Spleen (tissue), 11 donors: ENCODE measurements around the gene TDRD6. TPM values are rescaled to one million over a fixed set of nuclear protein-coding genes. Genes with fewer than 3 reads are reported as not detected.

ENCODE experiments used
- DNase-seq: peaks from one replicate; pipeline ENCODE4 v3.0.0-alpha.2; 2020
- H3K27ac ChIP-seq, 8 donors: fragments of 200-600 bp; sonication (generic) in 7 of 8; 1 replicate in 4 of 8; 2 replicates in 4 of 8; pipeline versions ENCODE4 v1.5.0 to v1.8.0; 2016 to 2021; ENCODE audit warnings: inconsistent platforms in 4 of 8, mild to moderate bottlenecking in 4 of 8, moderate library complexity in 1 of 8
- H3K27me3 ChIP-seq, 7 donors: fragments of 200-600 bp; sonication (generic) in 6 of 7; replicated peaks in 1 of 7; 1 replicate in 4 of 7; 2 replicates in 3 of 7; pipeline versions ENCODE4 v1.5.0 to v1.8.0; 2016 to 2021; ENCODE audit warnings: inconsistent platforms in 3 of 7, mild to moderate bottlenecking in 1 of 7
- H3K36me3 ChIP-seq, 6 donors: fragments of 200-600 bp; sonication (generic) in 5 of 6; 1 replicate in 4 of 6; 2 replicates in 2 of 6; pipeline versions ENCODE4 v1.5.0 to v1.8.0; 2016 to 2021; ENCODE audit warnings: inconsistent platforms in 2 of 6
- H3K4me1 ChIP-seq, 6 donors: fragments of 200-600 bp; sonication (generic) in 5 of 6; 1 replicate in 3 of 6; 2 replicates in 3 of 6; pipeline versions ENCODE4 v1.5.0 to v1.8.0; 2016 to 2021; ENCODE audit warnings: inconsistent platforms in 3 of 6
- H3K4me3 ChIP-seq, 8 donors: fragments of 200-600 bp; sonication (generic) in 7 of 8; 1 replicate in 4 of 8; 2 replicates in 4 of 8; pipeline versions ENCODE4 v1.5.0 to v1.8.0; 2016 to 2021; ENCODE audit warnings: inconsistent platforms in 4 of 8, mild to moderate bottlenecking in 4 of 8, moderate library complexity in 2 of 8
- H3K9me3 ChIP-seq, 8 donors: fragments of 200-600 bp; sonication (generic) in 7 of 8; 1 replicate in 4 of 8; 2 replicates in 4 of 8; pipeline versions ENCODE4 v1.5.0 to v1.8.0; 2016 to 2021; ENCODE audit warnings: inconsistent platforms in 4 of 8
- POLR2A ChIP-seq, 3 donors: fragments of 450-650 bp; IDR thresholded peaks; one replicate each; pipeline ENCODE4 v1.5.1; 2017; ENCODE audit warnings: antibody characterized with exemption in 3 of 3, mild to moderate bottlenecking in 1 of 3
- POLR2AphosphoS5 ChIP-seq, 3 donors: sonication (generic); formaldehyde crosslinking; IDR thresholded peaks; one replicate each; pipeline ENCODE4 v1.5.1; 2017; ENCODE audit warnings: antibody characterized with exemption in 3 of 3
- WGBS, 5 donors: extraction: QIAGEN DNeasy Blood & Tissue Kit in 3 of 5; methylation state at CpG; one replicate each; pipeline versions ENCODE4 v1.1.5 to v1.1.7; 2013 to 2018; 5-methylcytosine and 5-hydroxymethylcytosine counted together
- intact Hi-C: fragments of 100-400 bp; cut with DNase I; formaldehyde crosslinking; loops from one replicate; pipeline ENCODE4 v1.15.0; 2023; ENCODE audit warnings: low total_unique reads
- polyA plus RNA-seq, 3 donors: library from polyadenylated mRNA; stranded (reverse); fragments of 200-250 nt; gene quantifications; one replicate each; pipeline ENCODE4 v1.2.1, GENCODE V29; 2013
- total RNA-seq, 7 donors: library from RNA; depleted of rRNA in 3 of 7; stranded (reverse); fragments of >200 nt in 3 of 7; fragmentation: NEBNext Ultra II Directional in 4 of 7; extraction: Animal tissue kit (Norgen Biotek cat#: 25700) in 4 of 7; gene quantifications; one replicate each; pipeline versions ENCODE4 v1.1.0 to v1.2.1, GENCODE V29; 2016 to 2021
- TF ChIP-seq, protein P1 (sequence below), 11 experiments: fragments of 200-600 bp in 7 of 11; fragments of 450-650 bp in 4 of 11; sonication (generic) in 4 of 11; IDR thresholded peaks in 8 of 11; conservative IDR thresholded peaks in 3 of 11; 1 replicate in 7 of 11; 2 replicates in 4 of 11; pipeline versions ENCODE4 v1.4.0 to v1.8.0; 2016 to 2021; ENCODE audit warnings: antibody characterized with exemption in 11 of 11, inconsistent platforms in 4 of 11, mild to moderate bottlenecking in 1 of 11
- donor health status: healthy with polysubstance abuse.
- donor health status: DM: no; HTN: no; CAD: no; lungs with moderate emphysema.
- donor health status: DM: no; HTN: no; CAD: no.
- donor health status: Bipolar disorder and iron deficiency.
- donor health status: healthy.
- donor health status: DM: no; HTN: no; CAD: no.
- donor health status: DM: yes; HTN: yes; CAD: no.

TDRD6 gene
- total and polyA plus RNA-seq, 10 donors = 0.09 to 0.98 (median 0.26) TPM

DNA sequence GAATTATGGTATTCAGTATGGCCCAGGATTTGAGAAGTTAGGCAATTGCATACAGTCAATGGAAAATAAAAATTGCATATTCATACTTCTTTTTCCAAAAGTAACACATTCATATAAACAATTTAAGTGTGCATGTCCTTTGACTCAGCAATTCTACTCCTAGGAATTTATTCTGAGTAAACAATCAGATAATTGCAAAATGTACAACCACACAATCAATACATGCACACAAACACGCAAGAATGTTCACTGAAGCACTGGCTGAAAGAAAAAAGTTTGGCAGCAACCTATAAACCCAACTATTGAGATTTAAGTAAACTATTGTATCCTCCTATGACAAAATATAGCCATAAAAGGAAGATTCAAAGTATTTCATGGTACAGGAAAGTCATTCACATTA, 36.7 kb upstream of the TDRD6 start:
- intact Hi-C loops = no loop called here
- Histone ChIP-seq H3K4me1 (peaks cover 0 to 30% (median 13%) of the 10 kb centered on the region in 6 donors), H3K27me3 (peaks cover 0 to 46% (median 9%) of the 10 kb centered on the region in 7 donors), H3K4me3 (no peak overlapping the region), H3K9me3 (no peaks in the 10 kb centered on the region), H3K36me3 (no peaks in the 10 kb centered on the region), H3K27ac (no peak overlapping the region)
- TF ChIP-seq POLR2A (IDR thresholded peaks at IDR 0.05) (no peak), POLR2AphosphoS5 (IDR thresholded peaks at IDR 0.05) (no peak)
- TF ChIP-seq, protein P1, sequence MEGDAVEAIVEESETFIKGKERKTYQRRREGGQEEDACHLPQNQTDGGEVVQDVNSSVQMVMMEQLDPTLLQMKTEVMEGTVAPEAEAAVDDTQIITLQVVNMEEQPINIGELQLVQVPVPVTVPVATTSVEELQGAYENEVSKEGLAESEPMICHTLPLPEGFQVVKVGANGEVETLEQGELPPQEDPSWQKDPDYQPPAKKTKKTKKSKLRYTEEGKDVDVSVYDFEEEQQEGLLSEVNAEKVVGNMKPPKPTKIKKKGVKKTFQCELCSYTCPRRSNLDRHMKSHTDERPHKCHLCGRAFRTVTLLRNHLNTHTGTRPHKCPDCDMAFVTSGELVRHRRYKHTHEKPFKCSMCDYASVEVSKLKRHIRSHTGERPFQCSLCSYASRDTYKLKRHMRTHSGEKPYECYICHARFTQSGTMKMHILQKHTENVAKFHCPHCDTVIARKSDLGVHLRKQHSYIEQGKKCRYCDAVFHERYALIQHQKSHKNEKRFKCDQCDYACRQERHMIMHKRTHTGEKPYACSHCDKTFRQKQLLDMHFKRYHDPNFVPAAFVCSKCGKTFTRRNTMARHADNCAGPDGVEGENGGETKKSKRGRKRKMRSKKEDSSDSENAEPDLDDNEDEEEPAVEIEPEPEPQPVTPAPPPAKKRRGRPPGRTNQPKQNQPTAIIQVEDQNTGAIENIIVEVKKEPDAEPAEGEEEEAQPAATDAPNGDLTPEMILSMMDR (IDR thresholded peaks at IDR 0.05 in 8 of 11, conservative IDR thresholded peaks at IDR 0.05 in 3 of 11) = no peak
- WGBS, 5 donors = 91 to 95% (median 93%) methylated on average over 1 of the region's 1 CpG
- no peak for DNase-seq

DNA sequence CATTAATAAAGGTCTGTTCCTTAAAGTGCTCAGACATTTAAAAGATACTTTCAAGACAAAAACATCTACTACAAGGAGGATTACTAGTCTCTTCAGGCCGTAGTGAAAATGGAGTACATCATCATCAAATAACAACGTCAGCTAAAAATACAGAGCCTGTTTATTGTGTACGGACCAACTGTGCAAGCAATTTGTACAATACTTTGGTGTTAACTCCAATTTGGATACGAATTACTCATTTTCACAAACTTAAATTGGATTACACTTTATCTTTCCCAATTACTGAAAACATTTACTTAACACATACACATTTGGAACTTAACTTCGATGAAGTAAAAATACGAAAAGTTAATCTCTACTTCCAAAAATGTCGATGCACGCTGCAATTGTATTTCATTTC, 35.9 kb upstream of the TDRD6 start:
- no peaks in the 10 kb centered on the region for H3K36me3 ChIP-seq
- peaks cover 0 to 46% (median 9%) of the 10 kb centered on the region in 7 donors for H3K27me3 ChIP-seq
- 28 to 42% (median 32%) methylated on average over 8 of the region's 8 CpGs for WGBS, 5 donors
- intact Hi-C loops = no loop called here
- TF ChIP-seq, protein P1 (IDR thresholded peaks at IDR 0.05 in 8 of 11, conservative IDR thresholded peaks at IDR 0.05 in 3 of 11) = no peak
- TF ChIP-seq POLR2A (IDR thresholded peaks at IDR 0.05) = no peak
- TF ChIP-seq POLR2AphosphoS5 (IDR thresholded peaks at IDR 0.05) = no peak
- peak overlapping the region; percentile 63 to 97 (median 84) for H3K4me3 ChIP-seq
- H3K9me3 ChIP-seq = no peaks in the 10 kb centered on the region
- DNase-seq = no peak
- H3K27ac ChIP-seq = no peak overlapping the region
- peaks cover 0 to 30% (median 13%) of the 10 kb centered on the region in 6 donors for H3K4me1 ChIP-seq

DNA sequence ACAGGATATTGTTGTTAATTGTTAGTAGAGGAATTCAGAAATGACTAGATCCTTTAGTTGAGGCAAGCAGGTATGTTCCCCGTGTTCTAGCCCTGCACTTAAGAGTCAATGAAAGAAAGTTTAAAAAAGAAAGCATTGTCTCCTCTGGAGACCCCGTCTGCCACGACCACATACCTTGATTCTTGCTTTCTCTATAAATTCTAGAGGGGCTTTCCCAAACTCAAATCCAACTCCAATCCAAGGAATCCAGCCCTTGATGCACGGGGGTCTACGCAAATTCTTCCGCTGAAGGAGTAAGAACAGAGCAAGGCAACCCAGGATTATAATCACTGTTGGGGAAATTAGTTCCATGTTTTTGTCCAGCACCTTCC, 35.5 kb upstream of the TDRD6 start:
- Histone ChIP-seq H3K36me3 (no peaks in the 10 kb centered on the region), H3K9me3 (no peaks in the 10 kb centered on the region), H3K27me3 (peaks cover 0 to 46% (median 9%) of the 10 kb centered on the region in 7 donors), H3K4me1 (peaks cover 0 to 30% (median 13%) of the 10 kb centered on the region in 6 donors), H3K27ac (peak overlapping the region in 4 of 8 donors; percentile 76 to 83 (median 81)), H3K4me3 (peak overlapping the region; percentile 63 to 97 (median 84))
- 2 to 4% (median 3%) methylated on average over 6 of the region's 6 CpGs for WGBS, 5 donors
- TF ChIP-seq, protein P1 (IDR thresholded peaks at IDR 0.05 in 8 of 11, conservative IDR thresholded peaks at IDR 0.05 in 3 of 11) = no peak
- no peak for TF ChIP-seq POLR2A (IDR thresholded peaks at IDR 0.05)
- no peak for TF ChIP-seq POLR2AphosphoS5 (IDR thresholded peaks at IDR 0.05)
- intact Hi-C loops = no loop called here
- no peak for DNase-seq

DNA sequence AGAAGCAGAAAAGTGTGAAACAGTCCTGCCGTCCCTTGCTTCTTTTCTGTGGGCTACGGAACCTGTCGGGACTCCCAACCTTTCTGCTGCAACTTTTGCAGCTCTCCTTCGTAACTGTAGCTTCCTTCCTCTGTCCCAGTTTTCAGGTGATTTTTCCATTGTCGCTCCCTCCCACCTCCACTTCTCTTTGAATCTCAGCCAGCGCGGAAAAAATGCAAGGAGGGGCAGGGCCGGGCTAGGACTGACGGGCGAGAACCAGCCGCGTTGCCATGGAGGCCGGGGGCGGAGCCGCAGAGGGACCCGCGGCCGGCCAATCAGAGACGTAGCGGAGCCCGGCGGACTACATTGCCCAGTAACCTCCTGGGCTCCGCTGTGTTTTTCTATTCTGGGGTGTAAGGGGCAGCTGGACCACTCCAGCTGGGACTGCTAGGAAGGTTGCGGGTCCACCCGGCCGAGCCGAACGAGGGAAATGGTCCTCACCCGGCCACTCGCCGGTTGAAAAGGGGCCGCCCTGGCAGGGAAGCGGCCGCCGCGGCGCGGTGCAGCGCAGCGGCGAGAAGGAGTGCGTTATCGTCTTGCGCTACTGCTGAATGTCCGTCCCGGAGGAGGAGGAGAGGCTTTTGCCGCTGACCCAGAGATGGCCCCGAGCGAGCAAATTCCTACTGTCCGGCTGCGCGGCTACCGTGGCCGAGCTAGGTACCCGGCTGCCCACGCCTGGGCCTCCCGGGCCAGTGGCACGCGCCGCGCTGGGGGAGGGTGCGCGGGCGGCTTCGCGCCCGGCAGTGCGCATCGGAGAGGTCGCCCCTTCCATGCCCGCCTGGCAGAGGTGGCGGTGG, 34.9 kb upstream of the TDRD6 start, which contains the start of the genes CYP39A1 and SLC25A27:
Gene CYP39A1, minus strand, starts transcription at position 216 of the 836 bp plus-strand sequence. CDS start 236 bp downstream, outside the sequence.
Gene SLC25A27, plus strand, starts transcription at position 373 of the 836 bp plus-strand sequence. Its CDS starts 218 bp downstream, at position 591.
- TF ChIP-seq POLR2AphosphoS5 (IDR thresholded peaks at IDR 0.05) (peak in 2 of 3 donors; percentile 76 to 77), POLR2A (IDR thresholded peaks at IDR 0.05) (no peak)
- peak within 1 kb of the TSS in 7 of 8 donors; percentile 73 to 83 (median 76) for H3K27ac ChIP-seq
- peaks cover 0 to 46% (median 9%) of the 10 kb centered on the region in 7 donors for H3K27me3 ChIP-seq
- intact Hi-C loops = no loop called here
- peak; percentile 96 for DNase-seq
- 0 to 1% (median 1%) methylated on average over 27 to 72 of the region's 72 CpGs for WGBS, 5 donors
- no peaks in the 10 kb centered on the region for H3K36me3 ChIP-seq
- no peaks in the 10 kb centered on the region for H3K9me3 ChIP-seq
- peak within 1 kb of the TSS; percentile 63 to 97 (median 84) for H3K4me3 ChIP-seq
- peaks cover 0 to 30% (median 13%) of the 10 kb centered on the region in 6 donors for H3K4me1 ChIP-seq
